NCI-H82 treated with DMSO at 0.1 percent for 48 hours (cell line): ENCODE data around the gene RGS10.

Source experiments
- DNase-seq: peaks from one replicate; lab custom pipeline; 2025; ENCODE audit not compliant: unreplicated experiment; lab: John Stamatoyannopoulos, UW

The RGS10 gene

DNA sequence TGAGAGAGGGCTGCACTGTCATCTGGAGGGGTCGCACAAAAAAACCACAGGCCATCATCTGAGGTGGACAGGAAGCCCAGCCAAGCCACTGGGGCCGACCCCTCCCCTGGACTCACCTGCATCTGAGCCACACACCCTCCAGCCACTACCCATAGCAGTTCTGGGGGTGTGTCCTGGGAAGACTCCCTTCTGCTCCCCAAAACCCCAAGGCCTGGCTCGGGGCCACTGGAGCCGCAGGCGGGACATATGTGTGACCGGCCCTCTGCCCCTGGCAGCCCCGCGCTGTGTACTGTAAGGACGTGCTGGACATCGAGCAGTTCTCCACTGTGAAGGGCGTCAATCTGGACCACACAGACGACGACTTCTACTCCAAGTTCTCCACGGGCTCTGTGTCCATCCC is 90.1 kb downstream of the RGS10 start:
- DNase-seq, result no peak

DNA sequence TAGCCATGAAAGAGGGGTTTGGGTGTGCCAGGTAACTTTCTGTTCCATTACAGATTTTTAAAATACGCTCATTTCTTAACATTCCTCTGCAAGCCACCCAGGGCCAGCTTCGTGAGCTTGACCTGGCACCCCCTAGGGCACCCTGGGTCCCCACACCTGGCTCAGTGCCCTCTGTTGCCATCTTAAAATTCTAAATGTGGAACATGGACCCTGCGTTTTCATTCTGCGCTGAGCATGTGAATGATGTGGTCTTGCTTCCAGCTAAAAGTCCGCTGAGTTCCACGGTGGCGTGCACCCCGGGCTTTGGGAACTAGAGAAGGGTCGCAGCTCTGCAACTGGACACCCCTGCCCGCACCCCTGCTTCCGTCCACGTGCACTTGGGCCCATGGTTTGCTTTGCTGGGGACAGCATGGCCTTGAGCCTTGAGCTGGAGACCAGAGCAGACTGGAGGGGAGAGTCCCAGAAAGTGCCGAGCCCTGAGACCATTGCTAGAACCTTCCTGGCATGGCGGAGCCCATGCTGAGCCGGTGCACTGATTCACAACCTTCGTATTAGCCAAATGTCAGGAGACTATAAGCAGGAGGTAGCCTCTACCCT is 91.1 kb downstream of the RGS10 start:
- no peak for DNase-seq

DNA sequence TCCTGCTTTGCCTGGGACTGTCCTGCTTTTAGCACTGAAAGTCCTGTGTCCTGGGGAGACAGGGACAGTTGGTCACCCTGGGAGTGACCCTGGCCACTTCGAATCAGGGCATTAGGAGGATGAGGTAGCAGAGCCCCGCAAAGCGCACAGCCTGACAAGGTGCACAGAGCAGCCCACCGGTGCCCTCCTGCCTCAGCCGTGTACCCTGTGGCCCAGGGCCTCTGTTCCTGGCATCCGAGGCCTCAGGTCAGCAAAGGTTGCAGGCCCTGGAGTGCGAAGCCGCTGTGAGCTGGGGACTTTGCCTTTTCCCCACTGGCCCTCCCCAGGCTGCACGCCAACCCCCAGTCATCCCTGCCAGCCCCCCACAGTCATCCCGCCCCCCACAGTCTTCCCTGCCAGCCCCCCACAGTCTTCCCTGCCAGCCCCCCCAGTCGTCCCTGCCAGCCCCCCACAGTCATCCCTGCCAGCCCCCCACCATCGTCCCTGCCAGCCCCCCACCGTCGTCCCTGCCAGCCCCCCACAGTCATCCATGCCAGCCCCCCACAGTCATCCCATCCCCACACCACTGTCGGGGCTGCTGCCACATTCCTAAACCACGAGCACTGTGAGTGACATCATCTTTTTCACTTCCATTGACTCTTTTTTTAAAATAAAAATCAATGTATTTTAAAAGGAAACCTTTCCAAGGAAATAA is 91.8 kb downstream of the RGS10 start:
- DNase-seq, result no peak
